HG03558 (cell line): ENCODE measurements around the gene MEX3D.

ENCODE experiments used
- ATAC-seq: cut with Tn5 transposase; IDR thresholded peaks from one replicate; pipeline ENCODE4 v1.9.1; 2021; ENCODE audit warnings: moderate number of reproducible peaks; ENCODE audit not compliant: unreplicated experiment; ENCODE audit errors: extremely low read depth

The MEX3D gene

DNA sequence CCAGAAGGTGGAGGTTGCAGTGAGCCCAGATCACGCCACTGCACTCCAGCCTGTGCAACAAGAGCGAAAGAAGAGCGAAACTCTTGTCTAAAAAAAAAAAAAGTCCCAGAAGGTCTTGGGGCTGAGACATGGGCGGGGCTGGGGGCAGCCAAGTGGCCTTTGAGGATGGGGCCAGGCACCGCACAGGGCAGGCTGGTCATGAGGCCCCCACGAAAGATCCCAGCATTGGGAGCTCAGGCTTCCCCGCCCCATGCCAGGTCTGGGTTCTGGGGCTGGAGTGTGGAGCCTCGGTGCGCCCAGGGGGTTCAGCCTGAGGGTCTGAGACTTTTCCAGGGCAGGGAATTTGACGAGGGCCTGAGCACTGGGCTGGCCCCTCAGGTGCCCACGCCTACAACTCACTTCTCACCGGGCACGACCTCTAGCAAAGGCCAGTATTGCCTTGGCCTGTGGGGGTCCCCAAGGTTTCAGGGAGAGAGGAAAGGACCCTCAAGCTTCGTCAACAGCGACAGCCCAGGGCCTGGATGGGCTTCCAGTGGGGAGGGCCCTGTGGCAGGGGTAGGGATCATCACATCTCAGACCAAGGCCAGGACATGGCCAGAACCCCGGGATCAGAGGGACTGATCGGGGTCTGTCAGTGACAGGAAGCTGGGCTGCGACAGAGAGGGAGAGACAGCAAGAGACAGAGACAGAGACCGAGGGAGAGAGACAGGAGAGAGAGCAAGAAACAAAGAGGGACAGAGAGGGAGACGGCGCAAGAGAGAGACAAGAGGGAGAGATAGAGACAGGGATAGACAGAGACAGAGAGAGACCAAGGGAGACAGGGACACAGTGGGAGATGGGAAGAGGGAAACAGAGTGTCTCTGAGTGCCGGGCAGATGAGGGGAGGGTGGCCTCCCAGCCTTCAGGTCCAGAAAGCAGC is 7.5 kb upstream of the MEX3D start:
- ATAC-seq = no peak

DNA sequence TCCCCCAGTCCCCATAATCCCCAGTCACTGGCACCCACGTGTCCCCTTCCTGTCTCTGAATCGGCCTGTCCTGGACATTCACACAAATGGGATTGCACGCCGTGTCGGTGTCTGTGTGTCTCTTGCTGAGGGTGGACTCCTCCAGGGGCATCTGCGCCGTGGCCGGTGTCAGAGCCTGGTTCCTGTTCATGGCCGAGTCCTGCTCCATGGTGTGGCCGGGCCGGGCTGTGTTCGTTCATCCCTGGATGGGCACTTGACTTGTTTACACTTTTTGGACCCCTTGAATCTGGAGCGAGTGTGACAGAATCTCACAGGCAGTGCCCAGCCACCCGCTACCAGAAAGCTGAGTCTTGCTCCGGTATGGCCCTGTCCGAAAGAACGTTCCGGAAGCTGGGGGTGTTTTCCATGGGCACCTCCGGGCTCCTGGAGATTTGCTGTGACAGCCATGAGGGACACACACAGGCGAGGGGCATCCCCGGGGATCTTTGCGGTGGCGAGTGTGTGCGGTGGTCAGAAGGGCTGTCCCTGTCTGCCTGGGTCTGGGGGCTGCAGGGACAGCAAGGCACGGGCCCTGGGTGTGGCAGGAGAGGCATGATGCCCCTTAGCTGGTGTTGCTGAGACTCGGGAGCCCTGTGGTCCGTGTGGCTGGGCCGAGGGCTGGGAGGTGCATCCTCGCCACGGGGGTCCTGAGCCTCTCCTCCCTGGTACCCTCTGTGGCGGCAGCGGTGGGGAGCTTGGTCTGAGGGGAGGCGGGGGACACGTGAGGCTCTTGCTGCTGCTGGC is 6.4 kb upstream of the MEX3D start:
- ATAC-seq = no peak

DNA sequence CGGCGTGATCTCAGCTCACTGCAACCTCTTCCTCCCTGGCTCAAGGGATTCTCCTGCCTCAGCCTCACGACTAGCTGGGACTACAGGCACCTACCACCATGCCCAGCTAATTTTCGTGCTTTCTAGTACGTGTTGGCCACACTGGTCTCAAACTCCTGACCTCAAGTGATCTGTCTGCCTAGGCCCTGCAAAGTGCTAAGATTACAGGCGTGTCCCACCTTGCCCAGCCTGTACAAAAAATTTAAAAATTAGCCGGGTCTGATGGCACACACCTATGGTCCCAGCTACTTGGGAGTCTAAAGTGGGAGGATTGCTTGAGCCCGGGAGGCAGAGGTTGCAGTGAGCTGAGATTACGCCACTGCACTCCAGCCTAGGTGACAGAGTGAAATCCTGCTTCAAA is 4.7 kb upstream of the MEX3D start:
- ATAC-seq = no peak

DNA sequence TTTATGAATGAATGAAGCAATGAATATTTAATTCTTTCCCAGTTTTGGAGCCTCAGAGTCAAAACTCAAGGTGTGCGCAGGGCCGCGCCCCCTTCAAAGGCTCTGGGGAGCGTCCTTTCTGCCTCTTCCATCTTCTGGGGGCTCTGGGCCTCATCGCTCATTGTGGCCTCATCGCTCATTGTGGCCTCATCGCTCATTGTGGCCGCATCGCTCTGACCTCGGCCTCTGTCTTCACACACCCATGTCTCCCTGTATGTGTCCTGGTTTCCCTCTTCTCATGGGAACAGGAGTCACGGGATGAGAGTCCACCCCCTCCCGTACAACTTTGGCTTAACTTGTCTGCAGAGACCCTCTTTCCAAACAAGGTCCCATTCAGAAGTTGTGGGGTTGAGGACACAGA is 3.2 kb upstream of the MEX3D start:
- no peak for ATAC-seq

DNA sequence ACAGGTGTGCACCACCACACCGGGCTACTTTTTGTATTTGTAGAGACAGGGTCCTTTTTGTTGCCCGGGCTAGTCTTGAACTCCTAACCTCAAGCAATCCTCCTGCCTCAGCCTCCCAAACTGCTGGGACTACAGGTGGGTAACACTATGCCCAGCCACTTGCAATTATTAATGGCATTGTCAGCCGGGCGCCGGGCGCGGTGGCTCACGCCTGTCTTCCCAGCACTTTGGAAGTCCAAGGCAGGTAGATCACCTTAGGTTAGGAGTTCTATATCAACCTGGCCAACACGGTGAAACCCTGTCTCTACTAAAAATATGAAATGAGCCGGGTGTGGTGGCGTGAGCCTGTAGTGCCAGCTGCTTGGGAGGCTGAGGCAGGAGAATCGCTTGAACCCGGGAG is 2.7 kb upstream of the MEX3D start:
- no peak for ATAC-seq

DNA sequence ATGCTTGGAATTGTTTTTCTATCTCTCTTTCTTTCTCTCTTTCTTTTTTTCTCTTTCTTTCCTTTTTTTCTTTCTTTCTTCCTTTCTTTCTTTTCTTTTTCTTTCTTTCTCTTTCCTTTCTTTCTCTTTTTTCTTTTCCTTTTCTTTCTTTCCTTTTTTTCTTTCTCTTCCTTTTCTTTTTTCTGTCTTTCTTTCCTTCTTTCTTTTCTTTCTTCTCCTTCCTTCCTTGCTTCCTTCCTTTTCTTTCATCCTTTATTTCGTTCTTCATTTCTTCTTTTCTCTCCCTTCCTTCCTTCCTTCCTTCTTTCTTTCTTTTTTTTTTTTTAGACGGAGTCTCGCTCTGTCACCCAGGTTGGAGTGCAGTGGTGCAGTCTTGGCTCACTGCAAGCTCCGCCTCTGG is 1.9 kb upstream of the MEX3D start:
- ATAC-seq = no peak

DNA sequence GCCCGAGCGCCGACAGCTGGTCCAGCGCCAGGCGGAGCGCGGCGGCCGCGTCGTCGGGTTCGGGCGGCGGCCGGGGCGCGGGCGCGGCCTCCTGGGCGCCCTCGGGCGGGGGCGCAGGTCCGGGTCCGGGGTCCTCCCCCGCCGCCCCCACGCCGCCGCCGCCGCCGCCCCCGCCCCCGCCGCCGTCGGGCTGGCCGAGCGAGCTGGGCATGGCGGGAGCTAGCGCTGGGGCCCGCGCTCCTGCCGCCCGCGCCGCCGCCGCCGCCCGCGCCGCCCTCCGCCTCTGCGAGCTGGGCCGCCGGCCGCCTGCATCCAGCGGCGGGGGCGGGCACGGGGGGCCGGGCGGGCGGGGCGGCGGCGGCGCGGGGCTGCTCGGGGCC is 287 bp downstream of the MEX3D start:
- no peak for ATAC-seq

DNA sequence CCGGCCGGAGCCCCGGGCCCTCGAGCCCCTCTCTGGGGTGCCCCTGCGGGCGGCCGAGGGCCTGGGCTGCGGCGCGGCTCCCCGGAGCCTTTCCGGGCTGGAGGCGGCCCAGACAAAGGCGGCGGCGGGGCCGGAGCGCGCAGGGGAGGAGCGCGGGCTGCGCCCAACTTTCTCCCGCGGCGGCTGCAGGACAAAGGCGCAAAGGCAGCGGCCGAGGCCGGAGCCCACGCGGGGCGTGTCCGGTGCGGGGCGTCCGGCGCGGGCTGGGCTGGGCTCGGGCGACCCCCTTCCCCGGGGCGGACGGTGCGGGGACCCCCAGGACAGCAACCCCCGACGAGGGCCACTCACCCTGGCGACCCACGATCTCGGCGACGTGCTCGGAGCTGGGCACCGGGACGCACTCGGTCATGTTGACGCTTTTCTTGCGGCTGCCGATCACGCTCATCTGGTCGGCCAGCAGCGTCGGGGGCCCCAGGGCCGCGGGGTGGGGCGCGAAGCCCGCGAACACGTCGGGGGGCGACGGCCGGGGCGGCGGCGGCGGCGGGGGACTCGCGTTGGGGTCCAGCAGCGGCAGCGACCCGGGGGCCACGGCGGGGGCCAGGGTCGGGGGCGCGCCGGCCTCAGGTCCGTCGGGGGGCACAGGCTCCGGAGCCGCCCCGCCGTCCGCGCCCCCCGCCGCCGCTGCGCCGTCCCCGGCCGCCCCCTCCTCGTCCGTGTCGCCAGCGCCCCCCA is 843 bp downstream of the MEX3D start:
- ATAC-seq = no peak

DNA sequence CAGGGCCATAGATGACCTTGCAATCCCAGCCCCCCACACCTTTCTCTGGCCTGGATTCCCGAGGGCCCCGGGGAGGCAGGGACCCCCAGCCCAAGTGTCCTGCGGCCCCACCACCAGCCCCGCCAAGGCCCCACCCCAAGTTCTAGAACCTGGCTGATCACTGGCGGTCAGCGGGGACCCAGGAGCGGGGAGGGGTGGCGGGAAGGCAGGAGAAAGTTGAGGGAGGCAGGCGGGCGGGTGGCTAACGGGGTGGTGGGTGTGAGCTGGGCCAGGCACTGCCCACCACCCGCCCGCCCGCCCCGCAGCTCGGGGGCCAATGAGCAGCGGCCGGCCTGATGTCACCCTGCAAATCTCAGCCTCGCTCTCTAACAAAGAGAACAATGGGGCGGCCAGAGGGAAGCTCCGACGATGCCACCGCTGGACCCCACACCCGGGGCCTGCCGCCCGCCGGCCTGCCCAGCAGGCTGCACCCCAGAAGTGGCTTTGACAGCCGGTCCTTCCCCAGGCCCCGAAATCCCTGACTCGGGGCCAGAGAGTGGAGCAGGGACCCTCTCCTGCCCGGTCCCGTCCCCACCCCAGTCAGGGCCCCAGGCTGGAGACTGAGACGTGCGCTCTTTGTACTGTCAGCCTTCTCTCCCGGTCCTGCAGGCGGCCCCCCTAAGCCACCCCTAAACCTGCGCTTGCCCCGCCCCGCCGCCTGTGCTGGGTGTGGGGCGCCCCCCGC is 1.6 kb downstream of the MEX3D start:
- ATAC-seq = no peak

DNA sequence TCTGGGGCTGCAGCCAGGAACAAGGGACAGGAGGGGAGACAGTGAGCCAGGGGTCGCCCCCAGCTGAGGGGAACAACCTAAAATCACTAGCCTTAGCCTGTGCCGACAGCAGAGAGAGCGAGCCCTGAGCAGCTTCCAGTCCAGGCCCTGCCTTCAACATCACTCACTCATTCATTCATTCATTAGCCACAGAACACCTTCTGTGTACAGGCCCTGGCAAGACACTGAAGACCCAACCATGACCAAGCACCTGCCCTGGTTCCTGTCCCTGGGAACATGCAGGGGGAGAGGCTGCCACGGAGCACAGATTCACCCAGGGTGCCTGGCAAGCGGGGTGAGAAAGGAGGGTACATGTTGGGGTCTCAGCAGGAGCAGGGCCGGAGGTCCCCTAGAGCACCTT is 4.9 kb downstream of the MEX3D start:
- ATAC-seq = no peak

DNA sequence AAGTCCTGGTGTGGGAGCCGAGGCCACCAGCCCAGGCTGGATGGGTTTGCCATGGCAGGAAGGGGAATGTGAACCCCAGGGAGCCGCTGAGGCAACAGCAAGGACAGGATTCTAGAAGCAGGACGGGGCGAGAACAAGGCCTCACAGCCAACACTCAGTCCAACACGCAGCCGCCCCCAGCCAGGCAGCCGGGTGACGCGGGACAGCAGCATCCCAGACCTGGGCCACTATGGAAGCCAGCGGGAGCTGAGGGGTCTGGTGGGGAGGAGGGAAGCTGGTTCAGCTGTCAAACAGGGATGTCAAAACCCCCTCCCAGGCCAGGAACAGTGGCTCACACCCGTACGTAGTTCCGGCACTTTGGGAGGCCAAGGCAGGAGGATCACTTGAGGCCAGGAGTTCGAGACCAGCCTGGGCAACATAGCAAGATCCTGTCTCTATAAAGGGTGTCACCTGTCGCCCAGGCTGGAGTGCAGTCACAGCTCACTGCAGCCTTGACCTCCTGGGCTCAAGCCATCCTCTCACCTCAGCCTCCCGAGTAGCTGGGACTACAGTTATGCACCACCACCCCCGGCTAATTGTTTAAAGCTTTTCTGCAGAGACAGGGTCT is 6.8 kb downstream of the MEX3D start:
- ATAC-seq = no peak

DNA sequence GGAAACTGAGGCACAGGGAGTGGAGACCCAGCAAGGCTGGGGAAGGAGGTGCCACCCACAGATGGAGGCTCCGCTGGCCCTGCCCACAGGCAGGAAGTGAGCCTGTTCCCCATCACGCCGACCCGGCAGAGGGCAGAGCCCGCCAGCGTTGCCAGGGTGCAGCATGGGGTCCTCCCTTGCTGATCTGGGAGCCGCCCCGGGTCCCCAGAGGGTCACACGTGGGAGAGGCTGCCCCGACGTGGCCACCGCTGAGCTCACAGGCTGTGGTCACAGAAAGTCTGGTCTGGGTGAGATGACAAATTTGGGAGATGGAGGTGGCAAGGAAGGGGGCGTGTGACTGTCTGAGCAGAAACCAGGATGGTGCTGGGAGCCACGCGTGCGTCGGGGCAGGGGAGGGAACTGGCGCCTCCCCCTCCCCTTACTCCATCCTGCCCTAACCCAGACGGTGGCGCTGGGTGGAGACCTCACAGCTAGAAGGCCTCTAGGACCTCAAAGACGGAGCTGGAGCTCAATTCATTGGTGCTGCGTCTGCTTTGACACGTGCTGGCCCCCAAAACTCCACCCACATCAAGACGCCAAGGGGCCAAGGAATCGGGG is 7.7 kb downstream of the MEX3D start:
- ATAC-seq = no peak

DNA sequence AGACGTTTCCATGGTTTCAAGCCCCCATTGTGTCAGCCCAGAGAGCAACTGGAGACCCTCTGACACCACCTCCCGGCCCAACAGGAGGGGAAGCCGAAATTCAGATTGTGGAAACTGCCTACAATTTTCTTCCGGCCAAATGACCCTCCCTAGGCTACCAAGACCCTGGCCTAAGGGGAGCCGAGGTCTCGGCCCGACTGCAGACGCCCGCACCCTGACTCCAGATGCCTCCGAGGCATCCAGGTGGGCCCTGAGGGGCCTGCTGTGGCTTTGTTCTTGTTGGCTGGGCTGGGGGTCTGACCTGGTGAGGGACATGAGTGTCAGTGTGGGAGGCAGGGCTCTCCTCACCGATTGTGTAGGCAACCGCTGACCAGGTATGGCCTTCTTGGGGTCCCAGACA is 9.6 kb downstream of the MEX3D start:
- ATAC-seq = no peak

DNA sequence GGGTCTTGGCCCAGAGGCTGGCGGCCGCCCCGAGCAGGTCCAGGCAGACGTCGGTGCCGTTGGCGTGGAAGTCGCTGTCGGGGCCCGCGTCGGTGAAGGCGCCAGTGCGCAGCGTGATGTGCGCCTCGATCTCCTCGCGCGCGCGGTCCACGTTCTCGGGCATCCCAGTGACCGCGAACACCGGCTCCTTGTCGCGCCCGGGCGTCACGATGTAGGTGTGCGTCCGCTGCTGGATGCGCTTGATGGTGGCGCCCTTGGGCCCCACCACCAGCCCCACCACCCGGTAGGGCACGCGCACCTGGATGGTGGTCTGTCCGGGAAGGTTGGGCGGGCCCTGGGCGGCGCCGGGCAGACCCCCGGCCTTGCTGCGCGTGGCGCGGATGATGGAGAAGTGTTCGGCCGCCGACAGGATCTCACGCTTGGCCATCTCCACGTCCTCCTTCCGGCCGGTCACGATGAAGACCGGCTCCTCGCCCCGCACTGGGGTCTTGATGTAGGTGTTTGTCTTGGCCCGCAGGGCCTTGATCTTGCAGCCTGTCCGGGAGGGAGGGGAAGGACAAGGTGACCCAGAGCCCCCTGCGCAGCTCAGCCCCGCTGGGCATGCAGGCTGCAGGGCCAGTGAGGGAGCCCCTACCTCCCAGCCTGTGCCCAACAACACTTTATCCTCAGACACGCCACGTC is 11.6 kb downstream of the MEX3D start:
- ATAC-seq = no peak

DNA sequence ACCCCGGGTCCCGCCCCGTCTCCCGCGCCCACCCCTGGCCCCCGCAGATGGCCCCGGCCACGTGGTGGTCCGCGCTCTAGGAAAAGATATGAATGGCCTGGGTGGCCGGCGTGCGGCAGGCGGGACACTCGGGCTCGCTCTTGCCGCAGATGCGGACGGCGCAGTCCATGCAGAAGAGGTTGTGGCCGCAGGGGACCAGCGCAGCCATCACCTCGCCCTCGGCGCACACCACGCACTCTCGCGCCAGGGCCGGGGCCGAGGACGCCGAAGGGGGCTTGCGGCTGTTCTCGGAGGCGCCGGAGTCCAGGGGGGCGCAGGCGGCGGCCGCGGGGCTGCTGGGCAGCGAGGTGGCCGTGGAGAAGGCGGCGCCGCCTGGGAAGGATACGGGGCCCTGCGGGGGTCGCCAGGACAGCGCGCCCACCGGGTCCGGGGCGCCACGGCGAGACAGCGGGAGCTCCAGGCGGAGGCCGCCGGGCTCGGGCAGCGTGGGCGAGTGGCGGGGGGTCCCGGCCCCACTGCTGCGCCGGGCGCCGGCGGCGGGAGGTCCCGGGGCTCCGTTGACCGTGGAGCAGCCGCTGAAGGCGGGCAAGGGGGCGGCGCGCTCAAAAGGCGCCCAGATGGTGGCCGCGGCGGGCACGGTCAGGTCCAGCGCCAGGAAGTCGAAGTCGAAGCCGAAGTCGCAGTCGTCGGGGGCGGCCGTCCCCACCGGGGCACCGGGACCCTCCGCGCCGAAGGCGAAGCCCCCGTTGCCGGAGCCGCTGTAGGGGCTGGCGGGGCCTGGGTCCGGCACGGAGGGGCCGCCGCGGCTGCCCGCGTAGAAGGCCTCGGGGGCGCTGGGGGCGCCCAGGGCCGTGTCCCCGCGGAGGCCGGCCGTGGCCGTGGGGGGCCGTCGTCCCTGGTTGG is 12.4 kb downstream of the MEX3D start:
- no peak for ATAC-seq

DNA sequence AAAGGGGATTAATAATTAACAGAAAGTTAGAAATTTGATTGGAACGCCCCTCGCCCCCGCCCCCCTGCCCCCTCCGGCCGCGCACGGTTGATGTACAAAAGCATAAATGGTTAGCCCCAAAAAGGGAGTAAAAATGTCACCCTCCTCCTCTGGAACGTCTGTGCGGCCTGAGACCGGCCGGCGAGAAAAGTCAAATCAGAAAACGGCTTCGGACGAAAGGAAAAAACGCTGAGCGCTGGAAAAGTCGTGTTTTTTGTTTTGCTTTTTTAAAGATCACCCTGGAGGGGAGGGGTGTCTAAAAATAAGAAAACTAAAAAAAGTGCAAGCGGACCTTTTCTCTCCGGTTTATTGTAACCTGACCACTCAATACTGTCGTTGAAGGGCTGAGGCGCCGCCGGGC is 13.2 kb downstream of the MEX3D start:
- ATAC-seq = no peak

DNA sequence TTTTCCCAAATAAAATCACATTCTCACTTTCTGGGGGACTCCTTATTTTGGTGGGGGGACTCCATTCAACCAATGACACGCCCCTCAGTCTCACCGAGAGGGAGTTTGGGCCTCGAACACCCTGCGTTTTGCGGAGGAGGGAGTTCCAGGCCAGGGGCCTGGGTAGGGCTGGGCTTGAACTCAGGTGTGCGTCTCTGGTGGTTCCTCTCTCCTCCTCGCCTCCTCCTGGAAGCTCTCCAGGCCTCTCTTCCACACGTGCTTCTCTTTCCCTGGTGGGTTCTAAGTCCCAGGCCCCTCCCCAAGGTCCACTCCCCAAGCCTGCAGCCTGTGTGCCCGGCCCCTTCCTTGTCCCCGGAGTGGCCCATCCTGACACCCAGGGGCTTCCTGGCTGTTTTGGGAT is 14.7 kb downstream of the MEX3D start:
- no peak for ATAC-seq
